A549 (cell line): ENCODE results near the gene PCDH8. TPM values are rescaled to one million over a fixed set of nuclear protein-coding genes. Genes with fewer than 3 reads are reported as not detected.

ENCODE experiments used
- ATAC-seq, 2 experiments: fragments of 200-7000 bp in 1 of 2; fragments of >200 bp in 1 of 2; cut with Nextera tagmentation in 1 of 2; cut with Tn5 transposase in 1 of 2; 3 replicates each; pipeline versions ENCODE4 v1.8.0 to v1.9.1; 2018 to 2020; ENCODE audit warnings: mild to moderate bottlenecking in 1 of 2, moderate library complexity in 1 of 2
- CTCF ChIA-PET: fragments of 300-600 bp; sonication (Branson Sonifier 250); formaldehyde crosslinking; extraction: SDS; loops from one replicate; lab custom pipeline; 2021; ENCODE audit warnings: antibody characterized with exemption, inconsistent platforms; lab: Yijun Ruan, JAX
- POLR2A ChIA-PET: fragments of 350-600 bp; formaldehyde crosslinking; extraction: SDS; loops from one replicate; lab custom pipeline; 2021; ENCODE audit warnings: antibody characterized with exemption, inconsistent platforms; lab: Yijun Ruan, JAX
- DNase-seq, 2 experiments: peaks; one replicate each; pipeline versions ENCODE4 v3.0.0 to v3.0.0-alpha.2; 2011 to 2016; ENCODE audit warnings: low read depth in 1 of 2, low spot score in 1 of 2
- FAIRE-seq: peaks from 2 replicates; lab custom pipeline; 2011; peaks lifted over from hg19 to GRCh38; lab: Jason Lieb, UNC
- H3K27ac ChIP-seq, 2 experiments: fragments of >200 bp; sonication (Bioruptor Twin); formaldehyde crosslinking; 3 replicates each; pipeline ENCODE4 v1.5.1; 2016 to 2017
- H3K4me1 ChIP-seq: fragments of >200 bp; sonication (Bioruptor Twin); formaldehyde crosslinking; 3 replicates; pipeline ENCODE4 v1.6.1; 2016
- H3K4me2 ChIP-seq: fragments of >200 bp; sonication (Bioruptor Twin); formaldehyde crosslinking; 3 replicates; pipeline ENCODE4 v1.6.1; 2016
- H3K4me3 ChIP-seq: fragments of >200 bp; sonication (Bioruptor Twin); formaldehyde crosslinking; 3 replicates; pipeline ENCODE4 v1.5.1; 2016
- H3K9me3 ChIP-seq: fragments of >200 bp; sonication (Bioruptor Twin); formaldehyde crosslinking; 3 replicates; pipeline ENCODE4 v1.6.1; 2016
- CBX8 ChIP-seq: fragments of 200-600 bp; sonication (generic); IDR thresholded peaks from 2 replicates; pipeline ENCODE4 v1.6.1; 2016
- CEBPB ChIP-seq, 2 experiments: fragments of >200 bp in 1 of 2; sonication (Bioruptor Twin) in 1 of 2; formaldehyde crosslinking in 1 of 2; IDR thresholded peaks; 2 replicates each; pipeline ENCODE4 v1.6.1; 2012 to 2016
- CHD2 ChIP-seq: fragments of 150-350 bp; IDR thresholded peaks from 2 replicates; pipeline ENCODE4 v1.6.1; 2014; ENCODE audit warnings: low read length; ENCODE audit not compliant: partially characterized antibody
- CTCF ChIP-seq: fragments of >200 bp; sonication (Bioruptor Twin); formaldehyde crosslinking; IDR thresholded peaks from 3 replicates; pipeline ENCODE4 v1.5.1; 2016
- FOSL2 ChIP-seq, 2 experiments: fragments of 450-650 bp in 1 of 2; fragments of >200 bp in 1 of 2; sonication (Bioruptor Twin) in 1 of 2; formaldehyde crosslinking; IDR thresholded peaks; 2 replicates each; pipeline versions ENCODE4 v1.5.0 to v1.6.1; 2016 to 2020; ENCODE audit warnings: mild to moderate bottlenecking in 1 of 2, moderate library complexity in 1 of 2
- HDAC2 ChIP-seq: fragments of 200-600 bp; sonication (generic); IDR thresholded peaks from 2 replicates; pipeline ENCODE4 v1.6.1; 2016
- HES2 ChIP-seq: fragments of >200 bp; sonication (Bioruptor Twin); formaldehyde crosslinking; IDR thresholded peaks from 2 replicates; pipeline ENCODE4 v1.6.1; 2016
- HEYL ChIP-seq: fragments of 250-450 bp; sonication (Bioruptor Pico); IDR thresholded peaks from 2 replicates; pipeline ENCODE4 v1.8.0; 2021; ENCODE audit warnings: mild to moderate bottlenecking, moderate library complexity
- HOXB5 ChIP-seq: fragments of 250-450 bp; sonication (Bioruptor Pico); IDR thresholded peaks from 2 replicates; pipeline ENCODE4 v1.5.0; 2020; ENCODE audit warnings: mild to moderate bottlenecking, moderate library complexity
- JUNB ChIP-seq: fragments of >200 bp; sonication (Bioruptor Twin); formaldehyde crosslinking; IDR thresholded peaks from 2 replicates; pipeline ENCODE4 v1.6.1; 2016
- KDM1A ChIP-seq: fragments of 200-600 bp; sonication (generic); IDR thresholded peaks from 2 replicates; pipeline ENCODE4 v1.6.1; 2016; ENCODE audit warnings: low read depth, mild to moderate bottlenecking
- KDM5A ChIP-seq: fragments of 200-600 bp; sonication (generic); IDR thresholded peaks from 2 replicates; pipeline ENCODE4 v1.6.1; 2016; ENCODE audit warnings: antibody characterized with exemption, mild to moderate bottlenecking
- MAFK ChIP-seq: fragments of 450-650 bp; IDR thresholded peaks from 2 replicates; pipeline ENCODE4 v1.6.1; 2014; ENCODE audit not compliant: partially characterized antibody
- MYC ChIP-seq: IDR thresholded peaks from 2 replicates; pipeline ENCODE4 v1.6.1; 2012; ENCODE audit warnings: mild to moderate bottlenecking, inconsistent platforms, low read length, improper control_type of control experiment, borderline replicate concordance
- NFE2L2 ChIP-seq: fragments of 150-350 bp; conservative IDR thresholded peaks from 2 replicates; pipeline ENCODE4 v1.6.1; 2014; ENCODE audit warnings: low read length
- NPAS2 ChIP-seq: fragments of 250-450 bp; sonication (Bioruptor Pico); IDR thresholded peaks from 2 replicates; pipeline ENCODE4 v1.8.0; 2022; ENCODE audit warnings: mild to moderate bottlenecking, moderate library complexity, borderline replicate concordance
- PBX3 ChIP-seq: IDR thresholded peaks from 2 replicates; pipeline ENCODE4 v1.6.1; 2012
- RAD21 ChIP-seq, 2 experiments: fragments of >200 bp in 1 of 2; sonication (Bioruptor Twin) in 1 of 2; formaldehyde crosslinking in 1 of 2; IDR thresholded peaks in 1 of 2; conservative IDR thresholded peaks in 1 of 2; 2 replicates in 1 of 2; 3 replicates in 1 of 2; pipeline ENCODE4 v1.6.1; 2012 to 2018; ENCODE audit warnings: inconsistent platforms in 1 of 2
- RARB ChIP-seq: fragments of 250-450 bp; sonication (Bioruptor Pico); IDR thresholded peaks from 2 replicates; pipeline ENCODE4 v1.8.0; 2021; ENCODE audit warnings: mild to moderate bottlenecking, moderate library complexity
- RCOR1 ChIP-seq: fragments of 150-350 bp; IDR thresholded peaks from 2 replicates; pipeline ENCODE4 v1.6.1; 2014; ENCODE audit warnings: antibody characterized with exemption, low read length, low read depth
- SMC3 ChIP-seq: fragments of >200 bp; sonication (Bioruptor Twin); formaldehyde crosslinking; IDR thresholded peaks from 3 replicates; pipeline ENCODE4 v1.6.1; 2018; ENCODE audit warnings: inconsistent platforms
- ZC3H11A ChIP-seq: fragments of 450-650 bp; IDR thresholded peaks from 2 replicates; pipeline ENCODE4 v1.6.1; 2014; ENCODE audit warnings: antibody characterized with exemption, mild to moderate bottlenecking
- ZNF302 ChIP-seq: fragments of 250-450 bp; sonication (Bioruptor Pico); IDR thresholded peaks from 2 replicates; pipeline ENCODE4 v1.9.0; 2021; ENCODE audit warnings: inconsistent platforms, mild to moderate bottlenecking, moderate library complexity
- ZSCAN20 ChIP-seq: fragments of 250-450 bp; sonication (Bioruptor Pico); IDR thresholded peaks from 2 replicates; pipeline ENCODE4 v1.8.0; 2022; ENCODE audit warnings: mild to moderate bottlenecking, moderate library complexity
- WGBS: methylation state at CpG from one replicate; pipeline ENCODE4 v1.1.6; 2017; ENCODE audit errors: missing lambda C conversion rate; 5-methylcytosine and 5-hydroxymethylcytosine counted together
- polyA plus RNA-seq, 4 experiments: library from polyadenylated mRNA; depleted of rRNA in 3 of 4; stranded (reverse); fragments of >200 nt; fragmentation: RNase III in 1 of 4; extraction: RNeasy Plus Mini Kit Qiagen cat#74134 plus additional on column Dnase treatment in 1 of 4; gene quantifications; 2 replicates in 3 of 4; 3 replicates in 1 of 4; pipeline ENCODE4 v1.2.3, GENCODE V29; 2011 to 2017
- TF ChIP-seq, protein P1 (sequence below): fragments of 250-450 bp; sonication (Bioruptor Pico); IDR thresholded peaks from 2 replicates; pipeline ENCODE4 v1.5.0; 2020; ENCODE audit warnings: low read depth, mild to moderate bottlenecking, moderate library complexity
- TF ChIP-seq, protein P2 (sequence below): IDR thresholded peaks from 2 replicates; pipeline ENCODE4 v1.6.1; 2012
- TF ChIP-seq, protein P3 (sequence below): fragments of 250-450 bp; sonication (Bioruptor Pico); IDR thresholded peaks from 2 replicates; pipeline ENCODE4 v1.5.0; 2021; ENCODE audit warnings: mild to moderate bottlenecking, moderate library complexity, borderline replicate concordance

PCDH8 gene
- polyA plus RNA-seq, 2 of the 4 experiments (the other 2 are of a cell fraction), result not detected

DNA sequence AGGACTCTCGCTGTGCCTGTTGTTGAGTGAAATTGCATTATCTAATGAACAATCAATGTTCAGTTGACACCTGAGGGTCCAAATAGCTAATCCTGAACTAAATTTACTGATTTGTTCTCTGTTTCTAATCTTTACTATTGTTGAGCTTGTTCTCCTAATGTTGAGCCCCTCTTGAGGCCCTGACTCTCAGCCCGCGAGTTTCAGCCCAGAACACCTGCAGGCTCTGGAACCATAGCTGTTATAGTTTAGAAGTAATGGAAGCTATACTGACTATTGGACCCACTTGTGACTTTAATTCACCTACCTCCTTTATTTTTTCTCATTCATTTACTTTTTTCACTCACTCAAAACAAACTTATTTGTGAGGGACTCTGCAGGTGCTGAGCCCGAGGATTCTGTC, 20.6 kb upstream of the PCDH8 start:
- H3K4me1 ChIP-seq, result no peaks in the 10 kb centered on the region
- ChIA-PET POLR2A (no interaction called here), CTCF (no interaction called here)
- H3K27ac ChIP-seq, result no peak overlapping the region
- H3K4me3 ChIP-seq, result no peak overlapping the region
- ATAC-seq (no peak), FAIRE-seq (no peak), DNase-seq (no peak)
- H3K4me2 ChIP-seq, result no peak overlapping the region
- no peaks in the 10 kb centered on the region for H3K9me3 ChIP-seq
- WGBS, result 4% methylated on average over 4 of the region's 4 CpGs
- TF ChIP-seq NFE2L2 (no peak), MAFK (no peak), ZSCAN20 (no peak), ZC3H11A (no peak), NPAS2 (no peak), CBX8 (no peak), HEYL (CRISPR knock-in tag) (no peak), SMC3 (no peak), CEBPB (IDR thresholded peaks at IDR 0.05) (no peak), CTCF (no peak), FOSL2 (IDR thresholded peaks at IDR 0.05) (no peak), FOSL2 (CRISPR knock-in tag; IDR thresholded peaks at IDR 0.05) (no peak), RAD21 (conservative IDR thresholded peaks at IDR 0.05 in 1 of 2, IDR thresholded peaks at IDR 0.05 in 1 of 2) (no peak), ZNF302 (no peak), HDAC2 (no peak), HOXB5 (CRISPR knock-in tag) (no peak), JUNB (no peak), MYC (no peak), HES2 (no peak)
- TF ChIP-seq, protein P1, sequence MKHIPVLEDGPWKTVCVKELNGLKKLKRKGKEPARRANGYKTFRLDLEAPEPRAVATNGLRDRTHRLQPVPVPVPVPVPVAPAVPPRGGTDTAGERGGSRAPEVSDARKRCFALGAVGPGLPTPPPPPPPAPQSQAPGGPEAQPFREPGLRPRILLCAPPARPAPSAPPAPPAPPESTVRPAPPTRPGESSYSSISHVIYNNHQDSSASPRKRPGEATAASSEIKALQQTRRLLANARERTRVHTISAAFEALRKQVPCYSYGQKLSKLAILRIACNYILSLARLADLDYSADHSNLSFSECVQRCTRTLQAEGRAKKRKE (CRISPR knock-in tag), result no peak

DNA sequence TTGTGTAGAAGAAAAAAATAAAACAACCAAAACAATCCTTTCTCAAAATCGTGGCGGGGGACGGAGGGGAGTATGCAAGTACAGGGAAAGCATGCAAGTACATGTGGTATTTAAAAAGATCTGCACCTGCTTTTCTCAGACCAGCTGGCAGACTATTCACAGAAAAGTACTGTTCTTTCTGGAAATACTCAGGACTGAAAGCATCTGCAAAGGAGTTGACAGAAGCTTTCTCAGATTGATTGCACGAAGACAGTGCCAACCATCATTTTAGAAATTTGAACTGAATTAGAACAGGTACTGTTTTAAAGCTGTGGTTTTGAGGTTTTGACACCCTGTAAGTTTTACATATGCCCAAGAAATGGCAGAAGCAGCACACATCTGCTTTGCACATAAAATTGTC, 19.8 kb upstream of the PCDH8 start:
- Histone ChIP-seq H3K9me3 (no peaks in the 10 kb centered on the region), H3K27ac (no peak overlapping the region), H3K4me1 (no peaks in the 10 kb centered on the region), H3K4me2 (no peak overlapping the region), H3K4me3 (no peak overlapping the region)
- no peak for FAIRE-seq
- DNase-seq, result no peak
- no peak for ATAC-seq
- WGBS, result 25% methylated on average over 4 of the region's 4 CpGs
- ChIA-PET CTCF (no interaction called here), POLR2A (no interaction called here)
- no peak for TF ChIP-seq CTCF

DNA sequence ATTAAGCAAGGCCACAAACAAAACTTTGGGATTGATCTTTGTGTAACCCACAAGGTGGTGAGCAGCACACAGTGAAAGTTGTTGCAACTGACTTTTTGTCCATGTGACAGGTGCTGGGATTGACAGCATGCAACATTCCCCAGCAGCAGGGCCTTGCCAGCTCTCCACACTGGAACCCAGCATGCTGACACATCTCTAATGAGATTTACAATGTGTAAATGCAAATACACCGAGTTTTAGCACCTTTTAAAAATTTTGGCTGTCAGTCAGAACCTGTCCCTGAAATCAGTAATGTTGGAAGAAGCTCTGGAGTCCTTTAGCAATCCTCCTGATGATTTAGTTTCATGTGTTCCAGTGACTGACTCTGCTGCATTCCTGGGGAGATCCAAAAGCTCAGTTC, 16.5 kb upstream of the PCDH8 start:
- DNase-seq, result no peak
- 0% methylated on average over 1 of the region's 1 CpG for WGBS
- TF ChIP-seq CHD2, result no peak
- TF ChIP-seq KDM1A, result no peak
- TF ChIP-seq, protein P2, sequence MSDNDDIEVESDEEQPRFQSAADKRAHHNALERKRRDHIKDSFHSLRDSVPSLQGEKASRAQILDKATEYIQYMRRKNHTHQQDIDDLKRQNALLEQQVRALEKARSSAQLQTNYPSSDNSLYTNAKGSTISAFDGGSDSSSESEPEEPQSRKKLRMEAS, result no peak
- no peak for TF ChIP-seq MAFK
- no peak for TF ChIP-seq RCOR1
- TF ChIP-seq RARB (CRISPR knock-in tag), result no peak
- no peak for TF ChIP-seq KDM5A
- TF ChIP-seq NFE2L2, result no peak
- no peak for TF ChIP-seq PBX3
- TF ChIP-seq, protein P3, sequence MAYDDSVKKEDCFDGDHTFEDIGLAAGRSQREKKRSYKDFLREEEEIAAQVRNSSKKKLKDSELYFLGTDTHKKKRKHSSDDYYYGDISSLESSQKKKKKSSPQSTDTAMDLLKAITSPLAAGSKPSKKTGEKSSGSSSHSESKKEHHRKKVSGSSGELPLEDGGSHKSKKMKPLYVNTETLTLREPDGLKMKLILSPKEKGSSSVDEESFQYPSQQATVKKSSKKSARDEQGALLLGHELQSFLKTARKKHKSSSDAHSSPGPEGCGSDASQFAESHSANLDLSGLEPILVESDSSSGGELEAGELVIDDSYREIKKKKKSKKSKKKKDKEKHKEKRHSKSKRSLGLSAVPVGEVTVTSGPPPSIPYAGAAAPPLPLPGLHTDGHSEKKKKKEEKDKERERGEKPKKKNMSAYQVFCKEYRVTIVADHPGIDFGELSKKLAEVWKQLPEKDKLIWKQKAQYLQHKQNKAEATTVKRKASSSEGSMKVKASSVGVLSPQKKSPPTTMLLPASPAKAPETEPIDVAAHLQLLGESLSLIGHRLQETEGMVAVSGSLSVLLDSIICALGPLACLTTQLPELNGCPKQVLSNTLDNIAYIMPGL (CRISPR knock-in tag), result no peak
- TF ChIP-seq, protein P1 (CRISPR knock-in tag), result no peak
- CTCF ChIA-PET, result interaction anchor here (2.1 kb wide), 1 partner anchor 103 kb away, joined by 5 read pairs; no protein-coding TSS in a partner anchor
- Histone ChIP-seq H3K4me3 (no peak overlapping the region), H3K4me2 (no peak overlapping the region), H3K9me3 (no peaks in the 10 kb centered on the region), H3K4me1 (no peaks in the 10 kb centered on the region), H3K27ac (no peak overlapping the region)
- no peak for ATAC-seq
- no peak for FAIRE-seq
- POLR2A ChIA-PET, result no interaction called here
